ENCODE data around the gene SENP3.

Gene SENP3

GRCh38 chr17:7572338-7572587 lies 10.5 kb downstream of the SENP3 start:
- H3K4me3 ChIP-seq (ENCODE audit: low read length) = peak overlapping the region; percentile 64
- TF ChIP-seq CTCF (conservative IDR thresholded peaks at IDR 0.05; ENCODE audit: low read depth, low read length) = no peak
- DNase-seq (ENCODE audit: low read depth) = no peak

GRCh38 chr17:7572588-7573323 lies 11.0 kb downstream of the SENP3 start:
- TF ChIP-seq CTCF (conservative IDR thresholded peaks at IDR 0.05; ENCODE audit: low read depth, low read length) = no peak
- peak overlapping the region; percentile 95 for H3K4me3 ChIP-seq (ENCODE audit: low read length)
- DNase-seq (ENCODE audit: low read depth) = peak; percentile 97

GRCh38 chr17:7573324-7574080 lies 11.8 kb downstream of the SENP3 start:
- peak overlapping the region; percentile 95 for H3K4me3 ChIP-seq (ENCODE audit: low read length)
- peak; percentile 66 for DNase-seq (ENCODE audit: low read depth)
- TF ChIP-seq CTCF (conservative IDR thresholded peaks at IDR 0.05; ENCODE audit: low read depth, low read length) = no peak

- no peak for DNase-seq (ENCODE audit: low read depth)
- peak overlapping the region; percentile 95 for H3K4me3 ChIP-seq (ENCODE audit: low read length)
- no peak for TF ChIP-seq CTCF (conservative IDR thresholded peaks at IDR 0.05; ENCODE audit: low read depth, low read length)
These were observed 12.6 kb downstream of the SENP3 start for GRCh38 chr17:7574176-7574953.

GRCh38 chr17:7575481-7575883 lies 13.8 kb downstream of the SENP3 start:
- no peak for TF ChIP-seq CTCF (conservative IDR thresholded peaks at IDR 0.05; ENCODE audit: low read depth, low read length)
- peak overlapping the region; percentile 95 for H3K4me3 ChIP-seq (ENCODE audit: low read length)
- no peak for DNase-seq (ENCODE audit: low read depth)

GRCh38 chr17:7575959-7576358 lies 14.2 kb downstream of the SENP3 start:
- no peak for TF ChIP-seq CTCF (conservative IDR thresholded peaks at IDR 0.05; ENCODE audit: low read depth, low read length)
- no peak for DNase-seq (ENCODE audit: low read depth)
- H3K4me3 ChIP-seq (ENCODE audit: low read length) = no peak overlapping the region

Data from retinal pigment epithelial cell (primary cell).